Glomerular endothelial cell (primary cell): ENCODE measurements around the gene IFNG. TPM values are rescaled to one million over a fixed set of nuclear protein-coding genes. Genes with fewer than 3 reads are reported as not detected.

Experiments used
- DNase-seq: peaks from one replicate; pipeline ENCODE4 v3.0.0-alpha.2; 2011; ENCODE audit warnings: low read depth, low spot score; ENCODE audit errors: extremely low read depth
- total RNA-seq: library from RNA; depleted of rRNA; stranded (reverse); fragments of >200 nt; gene quantifications from 2 replicates; pipeline ENCODE4 v1.2.3, GENCODE V29; 2015

IFNG gene
- total RNA-seq, 1 donor from 2014 or later = not detected

DNA sequence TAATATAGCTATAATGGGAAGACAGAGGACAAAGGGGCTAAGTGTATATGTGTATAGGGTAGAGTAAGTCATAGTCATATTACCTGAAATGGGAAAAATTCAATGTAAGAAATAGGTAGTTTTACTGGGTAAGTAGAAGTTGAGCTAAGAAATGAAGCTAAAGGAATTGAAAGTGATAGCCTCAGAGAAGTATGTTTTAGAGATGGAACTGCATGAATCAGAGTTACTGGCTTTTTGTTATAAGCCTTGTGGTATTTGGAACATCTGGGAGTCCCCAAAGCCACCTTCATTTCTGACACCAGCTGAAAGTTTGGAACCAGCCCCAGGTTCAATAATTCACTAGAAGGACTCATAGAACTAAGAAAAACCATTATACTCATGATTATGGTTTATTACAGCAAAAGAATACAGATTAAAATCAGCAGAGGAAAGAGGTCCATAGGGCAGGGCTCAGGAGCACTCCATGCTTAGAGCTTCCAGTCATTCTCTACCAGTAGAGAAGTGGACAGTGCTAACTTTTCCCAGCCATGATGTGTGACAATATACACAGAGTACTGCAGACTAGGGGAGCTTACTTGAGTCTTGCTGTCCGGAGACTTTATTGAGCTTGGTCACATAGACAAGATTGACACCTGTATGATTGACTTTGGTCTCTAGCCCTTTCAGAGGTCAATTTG lies 9.8 kb upstream of the IFNG start:
- DNase-seq = no peak

DNA sequence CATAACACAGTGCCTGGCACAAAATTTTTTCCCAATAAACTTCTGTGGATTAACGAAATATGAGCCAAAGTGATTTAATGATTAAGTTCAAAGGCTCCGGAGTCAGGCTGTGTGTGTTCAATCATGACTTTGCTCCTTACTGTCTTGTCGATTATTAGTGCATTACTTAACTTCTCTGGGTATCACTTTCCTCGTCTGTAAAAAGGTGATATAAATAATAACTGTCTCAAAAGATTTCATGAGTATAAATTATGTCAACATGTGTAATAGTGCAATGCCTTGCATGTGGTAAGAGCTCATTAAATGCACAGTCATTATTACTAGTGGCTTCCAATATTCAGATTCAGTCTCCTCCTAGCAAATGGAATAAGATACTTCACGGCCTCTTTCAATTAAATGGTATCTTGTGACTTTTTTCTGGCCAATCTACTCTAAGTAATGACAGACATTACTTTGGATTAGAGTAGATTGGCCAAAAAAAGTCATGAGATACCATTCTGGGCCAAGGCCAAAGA lies 6.8 kb upstream of the IFNG start:
- no peak for DNase-seq

DNA sequence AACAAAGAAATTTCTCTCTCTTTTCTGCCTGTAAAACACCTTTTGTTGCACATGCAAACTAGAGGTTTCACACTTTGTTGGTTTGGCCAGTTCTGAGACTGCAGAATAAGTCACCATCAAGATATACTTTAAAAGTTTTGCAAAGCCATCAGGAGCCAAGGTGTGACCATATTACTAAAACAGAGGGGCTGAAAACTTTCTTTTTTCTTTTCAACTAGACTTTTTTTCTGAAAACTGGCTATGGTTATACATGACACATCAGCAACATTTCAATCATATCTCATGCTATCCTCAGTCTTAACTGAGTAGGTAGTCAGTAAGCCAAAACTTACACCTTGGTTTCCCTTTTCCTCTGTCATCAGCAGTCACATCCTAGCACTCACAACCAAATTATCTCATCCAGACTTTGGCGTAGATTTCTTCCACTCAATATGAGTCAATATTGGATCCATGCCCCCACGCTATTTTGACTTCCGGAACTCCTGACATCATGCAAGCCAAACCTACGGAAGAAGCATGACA lies 4.1 kb upstream of the IFNG start:
- no peak for DNase-seq

DNA sequence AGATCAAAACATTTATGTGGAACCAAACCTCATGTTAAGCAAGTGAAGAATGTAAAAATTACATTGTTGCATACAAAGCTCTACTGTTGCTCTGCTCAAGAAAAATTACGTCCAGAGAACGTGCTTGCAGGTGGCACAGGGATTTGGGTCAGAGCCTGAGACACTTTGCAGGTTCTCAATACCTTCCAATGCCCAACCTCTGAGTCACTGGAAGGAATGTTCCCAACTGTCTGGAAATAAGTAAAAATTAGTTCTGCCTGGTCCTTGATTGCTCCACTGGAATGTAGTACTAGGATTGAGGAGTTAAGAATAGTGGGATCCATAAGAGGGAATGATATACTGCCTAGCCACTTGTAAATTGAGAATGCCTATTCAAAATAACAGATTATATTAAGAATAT lies 2.8 kb upstream of the IFNG start:
- DNase-seq = no peak

DNA sequence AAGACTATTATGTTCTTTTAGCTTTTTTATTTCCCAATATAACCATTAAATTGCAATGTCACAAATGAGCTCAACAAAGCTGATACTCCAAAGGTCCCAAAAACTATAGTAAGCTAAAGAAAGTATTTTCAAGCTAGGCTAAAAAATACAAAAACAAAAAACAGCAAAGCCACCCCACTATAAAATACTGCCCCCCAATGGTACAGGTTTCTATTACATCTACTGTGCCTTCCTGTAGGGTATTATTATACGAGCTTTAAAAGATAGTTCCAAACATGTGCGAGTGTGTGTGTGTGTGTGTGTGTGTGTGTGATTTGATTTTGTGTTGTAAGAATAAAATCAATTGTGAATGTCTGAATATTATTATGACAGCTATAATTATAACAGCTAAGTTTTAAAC lies 1.1 kb downstream of the IFNG start:
- DNase-seq = no peak

DNA sequence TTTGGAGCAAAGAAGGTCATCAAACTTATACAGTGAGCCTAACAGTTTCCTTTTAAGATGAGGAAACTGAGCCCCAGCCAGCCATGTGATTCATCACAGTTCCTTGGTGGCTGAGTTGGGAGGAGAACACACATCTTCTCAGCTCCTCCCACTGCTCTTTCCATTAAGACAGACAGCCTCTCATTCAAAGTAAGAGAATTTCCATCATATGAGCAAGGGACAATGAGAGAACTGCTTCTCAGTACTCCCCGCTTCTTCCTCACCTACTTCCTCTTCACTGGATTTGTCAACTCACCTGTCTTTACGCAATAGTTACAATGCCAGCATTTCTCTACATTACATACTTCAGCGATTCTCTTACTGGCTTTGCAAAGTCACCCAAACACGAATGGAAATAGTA lies 2.2 kb downstream of the IFNG start:
- no peak for DNase-seq

DNA sequence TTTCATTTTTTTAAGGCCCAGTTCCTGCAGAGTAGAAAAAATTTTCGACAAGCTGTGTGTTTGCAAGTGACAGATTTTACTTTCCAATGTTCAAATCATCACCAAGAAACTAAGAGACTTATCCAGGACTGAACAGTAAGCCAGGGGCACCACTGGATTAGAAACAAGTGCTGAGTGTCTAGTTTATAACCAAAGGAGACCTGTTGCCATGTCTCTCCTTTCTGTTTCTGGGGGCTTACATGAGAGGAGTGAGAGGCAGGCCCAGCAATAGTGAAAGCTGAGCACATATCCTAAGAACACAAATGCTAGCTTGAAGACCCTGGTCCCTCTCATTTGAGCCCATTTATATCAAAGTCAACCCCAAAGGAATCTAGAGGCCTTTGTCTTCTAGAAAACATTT lies 2.9 kb downstream of the IFNG start:
- DNase-seq = no peak

DNA sequence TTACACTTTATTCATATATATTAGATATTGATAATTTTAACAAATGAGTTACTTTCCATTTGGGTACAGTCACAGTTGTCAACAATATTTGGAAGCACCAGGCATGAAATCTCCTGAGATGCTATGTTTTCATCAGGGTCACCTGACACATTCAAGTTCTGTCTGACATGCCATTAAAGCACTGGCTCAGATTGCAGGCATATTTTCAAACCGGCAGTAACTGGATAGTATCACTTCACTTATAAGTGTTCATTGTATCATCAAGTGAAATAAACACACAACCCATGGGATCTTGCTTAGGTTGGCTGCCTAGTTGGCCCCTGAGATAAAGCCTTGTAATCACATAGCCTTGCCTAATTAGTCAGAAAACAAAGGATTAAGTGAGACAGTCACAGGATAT lies 4.8 kb downstream of the IFNG start:
- no peak for DNase-seq

DNA sequence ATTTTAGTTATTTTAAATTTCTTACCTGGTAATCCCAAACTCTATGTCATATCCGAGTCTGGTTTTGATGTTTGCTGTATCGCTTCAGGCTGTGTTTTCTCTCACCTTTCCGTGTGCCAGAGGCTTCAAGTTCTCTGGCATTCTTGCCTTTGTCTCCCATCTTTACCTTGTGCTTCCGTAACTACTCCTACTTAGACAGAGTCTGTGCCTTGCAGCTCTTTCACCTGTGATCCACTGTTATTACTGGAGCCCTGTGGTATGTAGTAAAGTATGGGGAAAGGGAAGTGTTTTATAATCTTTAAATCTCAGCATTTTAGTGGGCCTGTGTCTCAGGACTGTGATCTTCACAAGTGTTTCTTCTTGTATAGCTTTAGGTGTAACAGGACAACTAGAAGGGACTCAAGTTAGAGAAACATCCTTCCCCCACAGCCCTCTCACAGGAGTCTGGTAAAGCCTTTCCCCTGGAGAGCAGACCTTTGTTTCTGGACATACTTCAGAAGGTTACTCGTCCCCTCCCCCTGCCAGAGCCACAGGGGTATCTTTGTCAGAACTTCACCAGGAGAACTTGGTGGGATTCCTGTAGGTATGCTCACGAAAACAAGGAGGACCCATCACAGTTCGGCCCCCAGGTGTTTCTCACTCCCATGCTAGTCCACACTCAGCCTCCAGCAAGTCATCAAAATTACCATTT lies 11.1 kb downstream of the IFNG start:
- no peak for DNase-seq

DNA sequence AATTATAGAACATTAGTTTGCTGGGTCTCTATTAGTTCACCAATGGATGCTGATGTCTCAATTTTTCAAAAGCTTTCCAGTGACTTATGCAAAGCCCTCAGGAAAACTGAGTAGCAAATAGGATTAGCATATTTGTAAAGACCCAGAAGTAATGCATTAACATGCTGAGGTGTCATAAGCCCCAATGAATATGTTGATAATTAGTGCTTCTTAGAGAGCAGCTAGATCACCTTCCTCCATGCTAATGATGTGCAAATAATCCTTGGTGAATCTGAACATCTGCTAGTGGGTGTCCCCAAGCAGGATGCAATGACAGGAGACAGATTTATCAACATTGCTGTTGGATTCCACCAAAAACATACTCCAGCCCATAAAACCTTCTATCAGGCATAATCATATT lies 19.0 kb downstream of the IFNG start:
- DNase-seq = no peak

DNA sequence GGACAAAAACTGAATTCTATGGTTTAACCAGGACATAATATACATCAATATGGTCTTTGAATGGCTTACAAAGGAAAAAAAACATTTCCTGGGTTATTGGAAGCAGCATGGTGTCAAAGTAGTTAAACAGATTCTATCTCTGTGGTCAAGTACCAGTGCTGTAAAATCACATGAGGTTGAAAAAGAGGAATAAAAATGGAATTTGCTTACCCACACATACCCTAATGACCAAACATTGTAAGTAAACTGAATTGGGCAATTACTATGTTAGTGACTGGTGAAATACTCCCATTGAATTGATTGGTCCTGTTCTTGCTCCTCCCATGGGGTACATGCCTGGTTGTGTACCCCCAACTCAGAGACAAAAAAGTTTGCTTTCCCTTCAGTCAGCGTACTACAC lies 19.6 kb downstream of the IFNG start:
- DNase-seq = no peak

DNA sequence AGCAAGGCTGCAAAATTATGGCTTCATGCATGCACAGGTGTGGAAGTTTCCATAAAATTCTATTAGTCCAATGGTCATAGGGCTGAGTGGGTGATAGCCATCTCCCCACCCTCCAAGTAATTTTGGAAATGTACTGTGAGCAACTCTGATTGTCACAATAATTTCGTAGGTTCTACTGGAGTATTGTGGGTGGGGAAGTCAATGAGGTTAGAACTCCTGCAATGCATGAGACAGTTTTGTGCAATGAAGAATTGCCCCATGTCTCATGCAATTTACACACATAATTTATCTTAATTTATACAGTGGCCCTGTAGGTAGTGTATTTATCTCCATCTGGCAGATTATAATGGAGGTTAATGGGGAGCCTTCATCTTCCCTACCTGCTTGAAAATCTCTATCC lies 20.5 kb downstream of the IFNG start:
- no peak for DNase-seq

DNA sequence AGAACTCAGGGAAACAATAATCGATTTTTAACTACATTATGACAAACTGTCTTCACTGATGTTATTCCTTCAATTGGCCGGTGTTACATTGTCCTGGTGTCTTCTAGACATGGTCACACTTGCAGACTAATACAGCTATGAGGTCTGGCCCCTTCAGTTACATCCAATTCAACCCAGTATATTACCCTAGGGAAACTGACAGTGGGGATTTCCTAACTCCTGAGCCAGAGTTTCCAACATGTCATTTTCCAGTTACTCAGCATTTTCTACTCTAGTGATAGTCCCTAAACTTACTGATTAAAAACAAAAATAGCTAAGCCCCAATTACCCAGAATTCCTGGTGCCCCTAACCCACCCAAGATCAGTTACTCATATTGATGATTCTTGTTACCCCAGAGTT lies 21.1 kb downstream of the IFNG start:
- no peak for DNase-seq

DNA sequence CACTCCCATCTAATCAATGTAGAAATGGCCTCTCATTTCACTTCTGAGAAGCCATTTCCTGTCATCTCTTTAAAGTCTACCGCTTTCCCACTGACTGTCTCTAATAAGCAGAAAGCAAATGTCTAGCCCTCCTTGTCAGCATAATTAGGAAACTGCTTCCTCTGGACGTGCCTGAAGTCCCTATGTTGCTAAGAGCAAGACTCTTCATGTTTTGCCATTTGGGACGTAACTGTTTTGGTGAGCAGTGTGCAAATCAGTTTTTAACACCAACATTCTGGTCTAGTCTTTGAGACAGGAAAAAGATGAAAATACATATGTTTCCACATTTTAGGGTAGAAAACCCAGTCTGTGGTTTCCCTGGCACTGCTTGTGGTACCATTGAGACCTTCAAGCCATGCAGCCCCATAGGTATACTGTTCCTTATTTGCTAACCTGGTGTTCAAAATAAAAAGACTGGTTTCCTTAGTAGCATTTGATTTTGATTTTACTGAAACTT lies 22.2 kb downstream of the IFNG start:
- DNase-seq = no peak

DNA sequence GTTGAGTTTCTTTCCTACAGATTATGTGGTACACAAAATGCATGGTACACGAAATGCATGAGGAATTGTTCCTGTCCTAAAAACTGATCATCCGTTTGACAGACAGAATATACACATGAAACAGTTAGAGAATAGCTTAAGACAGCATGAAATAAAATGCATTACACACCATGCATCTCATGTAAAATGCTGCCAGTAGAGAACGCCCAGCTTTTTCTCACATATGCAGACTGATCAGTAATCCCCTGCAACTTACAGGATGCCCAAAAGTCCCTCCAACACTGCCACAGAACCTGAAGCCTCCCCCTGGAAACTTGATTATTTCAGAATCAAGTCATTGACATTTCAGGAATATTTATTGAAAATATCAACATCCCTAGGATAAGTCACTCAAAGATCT lies 24.0 kb downstream of the IFNG start:
- no peak for DNase-seq

DNA sequence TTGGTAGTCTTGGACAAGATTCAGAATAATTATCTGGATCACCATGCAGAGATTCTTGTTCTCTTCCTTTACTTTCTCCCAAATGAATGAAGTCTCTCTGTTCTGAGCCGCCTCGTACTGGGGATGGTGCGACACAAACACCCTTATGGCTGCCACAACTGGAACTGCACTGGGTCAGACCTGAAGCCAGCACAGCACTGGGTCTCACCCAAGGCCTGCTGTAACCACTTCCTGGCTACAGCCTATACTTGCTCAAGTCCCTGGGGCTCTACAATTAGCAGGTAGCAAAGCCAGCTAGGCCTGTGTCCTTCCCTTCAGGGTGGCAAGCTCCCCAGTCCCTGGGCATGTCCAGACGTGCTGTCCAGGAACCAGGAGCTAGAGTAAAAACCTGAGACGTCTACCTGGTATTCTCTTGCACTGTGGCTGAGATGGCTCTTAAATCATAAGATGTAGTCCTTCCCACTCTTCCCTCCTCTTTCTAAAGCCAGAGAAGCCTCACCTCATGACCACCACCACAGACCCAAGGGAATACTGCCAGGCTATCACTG lies 27.6 kb downstream of the IFNG start:
- no peak for DNase-seq

DNA sequence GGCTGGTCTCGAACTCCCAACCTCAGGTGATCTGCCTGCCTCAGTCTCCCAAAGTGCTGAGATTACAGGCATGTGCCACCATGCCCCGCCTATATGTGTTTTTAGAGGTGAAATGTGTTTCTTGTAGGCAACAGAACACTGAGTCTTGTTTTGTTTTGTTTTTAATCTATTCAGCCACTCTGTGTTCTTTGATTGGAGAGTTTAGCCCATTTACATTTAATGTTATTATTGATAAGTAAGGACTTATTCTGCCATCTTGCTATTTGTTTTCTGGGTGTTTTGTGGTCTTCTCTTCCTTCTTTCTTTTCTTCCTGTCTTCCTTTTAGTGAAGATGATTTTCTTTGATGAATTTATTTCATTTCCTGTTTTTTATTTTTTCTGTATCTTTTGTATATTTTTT lies 29.6 kb downstream of the IFNG start:
- no peak for DNase-seq

DNA sequence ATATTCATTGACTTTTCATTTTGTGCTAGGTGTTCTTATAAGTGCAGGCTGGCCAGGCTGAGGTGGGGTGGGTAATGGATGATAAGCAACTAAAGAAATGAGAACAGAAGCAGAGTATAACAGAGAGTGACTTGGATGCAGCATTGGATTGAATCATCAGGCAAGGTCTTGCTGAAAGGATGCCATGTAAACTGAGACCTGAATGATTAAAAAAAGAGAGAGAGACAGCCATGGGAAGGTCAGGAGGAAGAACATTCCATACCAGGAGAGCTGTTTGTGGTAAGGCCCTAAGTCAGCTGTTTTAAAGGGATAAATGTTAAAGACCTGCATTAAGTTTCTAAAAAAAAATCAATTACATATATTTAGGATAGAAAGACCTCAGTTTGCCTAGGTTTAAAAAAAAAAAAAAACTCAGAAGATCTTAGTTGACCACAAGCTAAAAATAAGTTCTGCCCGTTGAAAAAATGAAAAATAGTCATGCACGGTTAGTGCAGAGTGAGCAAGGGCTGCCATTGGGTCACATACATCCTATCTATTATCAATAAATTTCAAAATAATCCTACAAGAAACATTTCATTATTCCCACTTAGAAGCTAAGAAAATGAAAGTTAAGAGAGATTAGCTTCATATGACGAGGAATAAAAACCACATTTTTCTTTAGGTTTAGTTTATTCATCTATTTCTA lies 37.2 kb downstream of the IFNG start:
- no peak for DNase-seq

DNA sequence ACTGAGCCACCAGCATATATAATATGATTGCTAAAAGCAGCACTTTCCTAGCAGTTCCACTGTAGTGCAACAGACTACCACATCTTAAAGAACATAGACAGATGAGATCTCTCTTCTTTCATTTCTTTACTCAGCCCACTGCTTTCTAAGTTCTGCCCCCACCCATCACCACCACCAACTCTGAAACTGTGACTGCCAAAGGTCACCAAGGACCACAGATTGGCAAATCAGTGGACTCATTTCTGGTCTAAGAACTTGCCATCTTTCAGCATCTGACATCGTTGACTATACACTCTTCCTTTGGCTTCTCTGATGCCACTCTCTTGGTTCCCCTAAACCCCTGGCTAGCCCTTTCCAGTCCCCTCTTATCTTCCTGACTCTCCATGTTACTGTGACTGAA lies 38.4 kb downstream of the IFNG start:
- DNase-seq = no peak

DNA sequence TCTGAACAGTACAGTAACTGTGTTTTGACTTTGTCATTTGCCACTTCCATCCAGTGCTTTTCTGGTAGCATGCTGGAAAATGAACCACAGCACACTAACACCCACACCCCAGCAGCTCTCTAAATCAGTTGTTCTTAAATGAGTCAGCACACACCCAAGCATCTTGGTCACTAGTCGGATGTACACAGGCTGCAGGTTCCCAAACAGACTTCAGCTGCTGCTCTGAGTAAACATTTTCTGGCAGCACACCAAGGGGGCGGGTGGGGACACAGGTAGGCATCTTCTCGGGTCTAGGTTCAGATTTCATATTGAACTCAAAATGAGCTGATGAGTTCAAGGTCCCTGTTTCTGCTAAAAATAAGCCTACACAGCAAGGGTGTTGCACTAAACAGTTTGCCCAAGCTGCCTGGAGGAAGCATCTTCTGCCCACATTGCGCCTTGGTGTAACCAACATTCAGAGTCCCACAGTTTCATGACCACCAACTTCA lies 39.8 kb downstream of the IFNG start:
- no peak for DNase-seq

DNA sequence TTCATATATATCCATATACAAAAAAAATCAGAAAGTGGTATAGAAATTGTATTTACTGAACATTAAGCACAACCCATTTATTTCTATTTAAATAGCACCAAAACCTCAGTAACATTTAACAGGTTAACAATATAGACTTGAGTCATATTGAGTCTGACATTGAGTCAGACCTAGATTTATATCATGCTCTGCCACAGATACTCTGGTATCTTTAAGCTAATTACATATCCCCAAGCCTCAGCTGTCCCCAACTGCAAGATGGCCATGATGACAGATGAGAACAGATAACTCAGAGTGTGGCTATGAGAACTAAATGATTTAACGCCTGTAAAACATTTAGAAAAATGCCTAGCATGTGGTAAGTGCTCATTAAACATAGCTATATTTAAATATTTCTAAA lies 40.3 kb downstream of the IFNG start:
- no peak for DNase-seq
